H1 (cell line): Measurements from ENCODE around the gene GRAMD1B. TPM values are rescaled to one million over a fixed set of nuclear protein-coding genes. Genes with fewer than 3 reads are reported as not detected.

Experiments
- CTCF ChIA-PET: fragments of 300-600 bp; sonication (Branson Sonifier 250); formaldehyde crosslinking; loops from one replicate; lab custom pipeline; 2021; ENCODE audit not compliant: partially characterized antibody; lab: Charles Lee
- POLR2A ChIA-PET: fragments of 300-600 bp; sonication (Branson Sonifier 250); formaldehyde crosslinking; loops from one replicate; lab custom pipeline; 2021; ENCODE audit warnings: inconsistent platforms; ENCODE audit not compliant: partially characterized antibody; lab: Charles Lee
- DNase-seq, 2 experiments: peaks; one replicate each; pipeline versions ENCODE4 v3.0.0 to v3.0.0-alpha.2; 2010 to 2022; ENCODE audit warnings: low spot score in 2 of 2, low read depth in 1 of 2, mixed read lengths in 1 of 2
- FAIRE-seq: peaks from 2 replicates; lab custom pipeline; 2011; peaks lifted over from hg19 to GRCh38; lab: Jason Lieb, UNC
- H2AFZ ChIP-seq: 2 replicates; pipeline ENCODE4 v1.8.1; 2012; ENCODE audit warnings: low read length, inconsistent platforms
- H2AK5ac ChIP-seq: 2 replicates; pipeline ENCODE4 v1.6.1; 2013; ENCODE audit warnings: low read depth, low read length
- H2BK120ac ChIP-seq: replicated peaks from 2 replicates; pipeline ENCODE3; 2013; ENCODE audit warnings: low read depth, low read length, inconsistent platforms
- H2BK12ac ChIP-seq: 2 replicates; pipeline ENCODE4 v1.6.1; 2013; ENCODE audit warnings: low read depth, low read length
- H2BK15ac ChIP-seq: 2 replicates; pipeline ENCODE4 v1.6.1; 2013; ENCODE audit warnings: low read length
- H2BK20ac ChIP-seq: 2 replicates; pipeline ENCODE4 v1.6.1; 2013; ENCODE audit warnings: low read length
- H2BK5ac ChIP-seq: 2 replicates; pipeline ENCODE4 v1.6.1; 2013; ENCODE audit warnings: low read depth, low read length
- H3K14ac ChIP-seq: 2 replicates; pipeline ENCODE4 v1.6.1; 2013; ENCODE audit warnings: inconsistent platforms; ENCODE audit not compliant: insufficient read length
- H3K18ac ChIP-seq: 2 replicates; pipeline ENCODE4 v1.6.1; 2013; ENCODE audit warnings: low read length; ENCODE audit errors: extremely low read depth
- H3K23ac ChIP-seq: 2 replicates; pipeline ENCODE4 v1.6.1; 2013; ENCODE audit warnings: inconsistent platforms; ENCODE audit not compliant: insufficient read length
- H3K23me2 ChIP-seq: 2 replicates; pipeline ENCODE4 v1.6.1; 2013; ENCODE audit warnings: low read depth, low read length
- H3K27ac ChIP-seq: 2 replicates; pipeline ENCODE4 v1.6.1; 2011; ENCODE audit warnings: low read depth, low read length, inconsistent platforms
- H3K27me3 ChIP-seq, 4 experiments: replicated peaks in 1 of 4; 1 replicate in 1 of 4; 2 replicates in 3 of 4; pipeline versions ENCODE4 v1.6.1 to v1.8.1; 2011 to 2013; ENCODE audit warnings: low read length in 3 of 4, mild to moderate bottlenecking in 3 of 4, inconsistent platforms in 2 of 4, mixed read lengths in 2 of 4, moderate library complexity in 1 of 4; ENCODE audit not compliant: control insufficient read depth in 3 of 4, insufficient read depth in 3 of 4; ENCODE audit errors: extremely low read depth in 1 of 4
- H3K36me3 ChIP-seq, 4 experiments: 2 replicates each; pipeline versions ENCODE4 v1.6.1 to v1.8.1; 2011 to 2013; ENCODE audit warnings: mild to moderate bottlenecking in 4 of 4, low read length in 3 of 4, moderate library complexity in 2 of 4, control low read depth in 1 of 4, inconsistent platforms in 1 of 4; ENCODE audit not compliant: insufficient read depth in 4 of 4, control insufficient read depth in 2 of 4
- H3K4ac ChIP-seq: replicated peaks from 2 replicates; pipeline ENCODE3; 2013; ENCODE audit warnings: low read length, low read depth, mixed read lengths, inconsistent platforms; ENCODE audit not compliant: insufficient read length
- H3K4me1 ChIP-seq, 4 experiments: replicated peaks in 1 of 4; 1 replicate in 1 of 4; 2 replicates in 3 of 4; pipeline versions ENCODE4 v1.6.1 to v1.8.1; 2011 to 2013; ENCODE audit warnings: low read length in 3 of 4, inconsistent platforms in 2 of 4, mixed read lengths in 1 of 4; ENCODE audit not compliant: insufficient read depth in 4 of 4, control insufficient read depth in 3 of 4
- H3K4me2 ChIP-seq, 2 experiments: 2 replicates each; pipeline versions ENCODE4 v1.6.1 to v1.8.1; 2011 to 2013; ENCODE audit warnings: low read depth in 2 of 2, low read length in 2 of 2, control low read depth in 1 of 2, inconsistent platforms in 1 of 2, mild to moderate bottlenecking in 1 of 2; ENCODE audit not compliant: insufficient read depth in 1 of 2
- H3K4me3 ChIP-seq, 4 experiments: fragments of 200-600, 300-600 bp in 1 of 4; sonication (generic), shearing (Covaris generic), sonication (Bioruptor Twin) in 1 of 4; 2 replicates each; pipeline versions ENCODE4 v1.5.1 to v1.8.1; 2011 to 2016; ENCODE audit warnings: low read length in 4 of 4, low read depth in 3 of 4, control low read depth in 2 of 4, inconsistent platforms in 2 of 4, mild to moderate bottlenecking in 2 of 4, mixed read lengths in 1 of 4, moderate library complexity in 1 of 4; ENCODE audit not compliant: insufficient read depth in 2 of 4; ENCODE audit errors: extremely low read depth in 1 of 4
- H3K56ac ChIP-seq: replicated peaks from 2 replicates; pipeline ENCODE3; 2013; ENCODE audit warnings: low read depth, mild to moderate bottlenecking, mixed read lengths, low read length, inconsistent platforms; ENCODE audit not compliant: insufficient read length
- H3K79me1 ChIP-seq: 2 replicates; pipeline ENCODE4 v1.6.1; 2013; ENCODE audit warnings: low read depth, low read length, control low read depth
- H3K79me2 ChIP-seq, 2 experiments: 2 replicates each; pipeline versions ENCODE4 v1.6.1 to v1.8.1; 2012 to 2013; ENCODE audit warnings: low read length in 2 of 2, mild to moderate bottlenecking in 2 of 2, inconsistent platforms in 1 of 2; ENCODE audit not compliant: insufficient read depth in 2 of 2, control insufficient read depth in 1 of 2
- H3K9ac ChIP-seq, 4 experiments: replicated peaks in 1 of 4; 1 replicate in 1 of 4; 2 replicates in 3 of 4; pipeline versions ENCODE4 v1.6.1 to v1.8.1; 2011 to 2013; ENCODE audit warnings: low read depth in 3 of 4, low read length in 3 of 4, control low read depth in 2 of 4, mild to moderate bottlenecking in 2 of 4, moderate library complexity in 2 of 4, inconsistent platforms in 1 of 4; ENCODE audit errors: extremely low read depth in 1 of 4
- H3K9me3 ChIP-seq, 2 experiments: 2 replicates each; pipeline versions ENCODE4 v1.6.1 to v1.8.1; 2012 to 2013; ENCODE audit warnings: mild to moderate bottlenecking in 2 of 2, moderate library complexity in 2 of 2, control low read depth in 1 of 2, inconsistent platforms in 1 of 2, low read depth in 1 of 2, low read length in 1 of 2, mixed read lengths in 1 of 2; ENCODE audit not compliant: insufficient read depth in 2 of 2
- H4K20me1 ChIP-seq, 2 experiments: replicated peaks in 1 of 2; 2 replicates each; pipeline versions ENCODE3 to v1.8.1; 2011 to 2013; ENCODE audit warnings: inconsistent platforms in 2 of 2, low read length in 2 of 2, mild to moderate bottlenecking in 1 of 2; ENCODE audit not compliant: insufficient read depth in 2 of 2, control insufficient read depth in 1 of 2
- H4K5ac ChIP-seq: 2 replicates; pipeline ENCODE4 v1.6.1; 2013; ENCODE audit warnings: low read length, low read depth, mixed read lengths, inconsistent platforms; ENCODE audit not compliant: insufficient read length
- H4K8ac ChIP-seq: 2 replicates; pipeline ENCODE4 v1.8.0; 2013; ENCODE audit warnings: mild to moderate bottlenecking, moderate library complexity, low read length, inconsistent platforms; ENCODE audit not compliant: insufficient read depth; ENCODE audit errors: extremely low read depth
- H4K91ac ChIP-seq: replicated peaks from 2 replicates; pipeline ENCODE3; 2013; ENCODE audit warnings: low read length, mixed read lengths, inconsistent platforms; ENCODE audit not compliant: insufficient read length
- FOSL1 ChIP-seq: IDR thresholded peaks from 2 replicates; pipeline ENCODE4 v1.6.1; 2011; ENCODE audit warnings: mild to moderate bottlenecking, low read depth, low read length, moderate library complexity; ENCODE audit not compliant: insufficient read depth
- POLR2A ChIP-seq, 2 experiments: IDR thresholded peaks; 1 replicate in 1 of 2; 2 replicates in 1 of 2; pipeline ENCODE4 v1.6.1; 2011; ENCODE audit warnings: low read depth in 2 of 2, low read length in 2 of 2, mild to moderate bottlenecking in 2 of 2; ENCODE audit errors: control extremely low read depth in 1 of 2
- POLR2AphosphoS5 ChIP-seq: IDR thresholded peaks from 2 replicates; pipeline ENCODE4 v1.6.1; 2011; ENCODE audit warnings: low read depth, low read length
- WGBS, 2 experiments: shearing (Covaris generic) in 1 of 2; methylation state at CpG; one replicate each; pipeline versions ENCODE4 v1.1.6 to v1.1.7; 2013 to 2015; ENCODE audit warnings: low lambda C conversion rate in 2 of 2, mixed read lengths in 2 of 2, inconsistent platforms in 1 of 2, low coverage in 1 of 2, missing lambda C conversion rate in 1 of 2; ENCODE audit not compliant: insufficient replicate concordance in 2 of 2, insufficient coverage in 1 of 2, insufficient read length in 1 of 2; ENCODE audit errors: extremely low coverage in 1 of 2, missing lambda C conversion rate in 1 of 2; 5-methylcytosine and 5-hydroxymethylcytosine counted together
- polyA plus RNA-seq, 7 experiments: library from polyadenylated mRNA; depleted of rRNA in 3 of 7; stranded (reverse) in 5 of 7; unstranded in 2 of 7; fragments of >200 nt in 5 of 7; fragments of 200-250 nt in 2 of 7; gene quantifications; 1 replicate in 5 of 7; 2 replicates in 1 of 7; 4 replicates in 1 of 7; pipeline versions ENCODE4 v1.2.1 to v1.2.3, GENCODE V29; 2011 to 2013; ENCODE audit warnings: missing spikeins in 2 of 7, mixed read lengths in 2 of 7
- total RNA-seq: library from RNA; stranded (reverse); fragmentation: NEBNext Ultra II Directional; extraction: Animal tissue kit (Norgen Biotek cat#: 25700); gene quantifications from 2 replicates; pipeline ENCODE4 v1.2.1, GENCODE V29; 2021

GRAMD1B gene
- total and polyA plus RNA-seq, 2 of the 8 experiments (the other 6 are each of a cell fraction or from before 2014, with no cell fraction given): 10.1 to 21.2 TPM

DNA sequence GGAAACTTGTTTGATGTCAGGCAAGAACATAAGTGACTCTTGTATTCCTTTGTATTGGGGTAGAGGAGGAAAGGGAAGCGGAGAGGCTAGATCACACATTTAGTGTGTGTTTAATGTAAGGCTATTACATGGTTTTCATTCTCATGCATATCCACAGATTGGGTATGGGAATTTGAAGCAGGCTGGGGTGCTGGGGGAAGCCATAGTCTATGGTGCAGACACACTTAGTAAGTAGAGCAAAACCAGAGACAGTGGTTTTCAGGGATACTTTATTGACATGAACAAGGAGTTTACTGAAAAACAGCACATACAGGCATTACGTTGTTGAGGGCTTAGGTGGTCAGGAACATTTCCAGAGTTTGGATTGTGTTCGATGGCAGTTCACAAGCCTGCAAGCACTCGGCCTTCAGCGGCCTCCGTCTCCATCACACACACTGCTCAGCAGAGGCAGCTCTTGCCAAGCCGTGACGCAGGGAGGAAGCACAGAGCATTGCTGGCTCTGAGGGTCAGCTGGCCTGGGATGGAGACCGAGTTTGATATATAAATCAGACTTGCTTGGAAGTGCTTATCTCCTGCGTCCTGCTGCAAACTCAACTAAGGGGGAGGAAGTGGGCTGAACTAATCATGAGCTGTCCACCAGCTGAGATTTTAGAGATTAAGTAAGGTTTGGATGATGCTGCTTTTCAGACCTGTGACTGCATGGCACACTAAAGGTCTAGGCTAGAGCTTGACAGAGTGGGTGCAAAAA, 199.0 kb downstream of the GRAMD1B start:
- no peak overlapping the region for H3K14ac ChIP-seq
- no peak overlapping the region for H3K9ac ChIP-seq
- H3K79me2 ChIP-seq: no peaks in the 10 kb centered on the region
- H4K91ac ChIP-seq: no peak overlapping the region
- no peak overlapping the region for H3K4me3 ChIP-seq
- no peak overlapping the region for H3K23ac ChIP-seq
- TF ChIP-seq FOSL1: no peak
- peak; percentile 21; the same call in 1 of the 2 replicates for TF ChIP-seq POLR2AphosphoS5
- TF ChIP-seq POLR2A (IDR thresholded peaks at IDR 0.05; ENCODE audit: control extremely low read depth in 1 of 2, low read depth in 2 of 2, low read length in 2 of 2): peak in 1 of 2 experiments; percentile 34; a peak in 1 of 3 replicates
- H3K36me3 ChIP-seq: 0 out of 8 replicates have a peak, but pooled peaks cover 0 to 2% (median 0%) of the 10 kb centered on the region in 4 experiments
- no peak for DNase-seq
- peaks cover 0 to 3% (median 0%) of the 10 kb centered on the region in 4 experiments; a peak in 2 of 7 replicates for H3K4me1 ChIP-seq
- no peaks in the 10 kb centered on the region for H3K23me2 ChIP-seq
- H3K56ac ChIP-seq: no peak overlapping the region
- H3K79me1 ChIP-seq: no peaks in the 10 kb centered on the region
- H2AK5ac ChIP-seq: no peak overlapping the region
- no peak overlapping the region for H3K18ac ChIP-seq
- H3K4ac ChIP-seq: no peak overlapping the region
- WGBS, 2 experiments: 89% methylated on average over 10 of the region's 10 CpGs; no CpG with 5 or more reads in 1 of the 2 experiments
- H2BK15ac ChIP-seq: no peak overlapping the region
- H2BK12ac ChIP-seq: no peak overlapping the region
- H2BK5ac ChIP-seq: no peak overlapping the region
- no peak overlapping the region for H4K8ac ChIP-seq
- no peak overlapping the region for H2BK20ac ChIP-seq
- POLR2A ChIA-PET: interaction anchor here (0.7 to 1.3 kb wide), 2 partner anchors 36 to 80 kb away, joined by 3 to 4 read pairs; no protein-coding TSS in a partner anchor
- no peak overlapping the region for H2AFZ ChIP-seq
- H3K4me2 ChIP-seq: no peak overlapping the region
- CTCF ChIA-PET: interaction anchor here (0.9 to 3.9 kb wide), 9 partner anchors 9 to 382 kb away, joined by 3 to 19 read pairs (median 4); no protein-coding TSS in a partner anchor
- H2BK120ac ChIP-seq: no peak overlapping the region
- no peak overlapping the region for H4K5ac ChIP-seq
- no peaks in the 10 kb centered on the region for H4K20me1 ChIP-seq
- H3K9me3 ChIP-seq: no peaks in the 10 kb centered on the region
- H3K27ac ChIP-seq: no peak overlapping the region
- H3K27me3 ChIP-seq: no peaks in the 10 kb centered on the region
- no peak for FAIRE-seq
